ENCODE data around the gene GRIFIN.

Gene GRIFIN

DNA sequence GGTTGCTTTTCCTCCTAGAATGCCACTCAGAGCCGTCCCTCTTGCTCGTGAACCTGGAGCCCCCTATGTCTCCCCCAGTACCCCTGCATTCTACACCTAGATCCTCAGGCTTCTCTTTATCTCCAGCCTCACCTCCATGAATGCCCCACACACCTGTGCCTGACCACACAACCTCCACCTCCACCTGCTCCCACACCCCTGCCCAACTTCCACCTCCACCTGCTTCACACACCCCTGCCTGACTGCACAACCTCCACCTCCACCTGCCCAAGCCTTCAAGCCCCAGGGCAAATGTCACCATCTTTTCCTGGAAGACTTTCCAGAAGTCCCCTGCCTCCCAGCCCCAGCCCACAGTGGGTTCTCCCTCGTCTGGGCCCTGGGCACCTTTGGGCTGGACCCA lies 36.5 kb upstream of the GRIFIN start:
- DNase-seq (ENCODE audit: low read depth, low spot score), result no peak

DNA sequence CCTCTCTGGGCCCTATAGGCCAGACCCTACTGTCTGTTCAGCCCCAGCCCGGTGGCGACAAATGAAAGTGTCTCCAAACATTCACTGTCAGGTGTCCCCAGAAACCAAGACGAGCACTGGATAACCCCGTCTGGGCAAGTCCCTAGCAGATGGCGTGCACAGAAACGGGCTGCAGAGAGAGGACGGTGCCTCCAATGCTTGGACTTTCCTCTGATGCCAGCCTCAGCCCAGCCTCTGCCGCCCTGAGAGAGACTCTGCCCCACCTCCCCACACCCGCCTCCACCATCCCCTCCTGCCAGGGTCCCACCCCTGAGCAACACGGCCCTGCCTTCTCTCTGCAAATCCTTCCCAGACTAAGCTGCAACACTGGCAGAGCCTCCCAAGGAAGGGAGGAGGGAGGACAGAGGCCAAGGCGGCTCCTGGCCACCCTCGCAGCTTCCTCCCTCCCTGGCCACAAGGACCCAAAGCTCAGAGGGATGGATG lies 36.0 kb upstream of the GRIFIN start:
- no peak for DNase-seq (ENCODE audit: low read depth, low spot score)

DNA sequence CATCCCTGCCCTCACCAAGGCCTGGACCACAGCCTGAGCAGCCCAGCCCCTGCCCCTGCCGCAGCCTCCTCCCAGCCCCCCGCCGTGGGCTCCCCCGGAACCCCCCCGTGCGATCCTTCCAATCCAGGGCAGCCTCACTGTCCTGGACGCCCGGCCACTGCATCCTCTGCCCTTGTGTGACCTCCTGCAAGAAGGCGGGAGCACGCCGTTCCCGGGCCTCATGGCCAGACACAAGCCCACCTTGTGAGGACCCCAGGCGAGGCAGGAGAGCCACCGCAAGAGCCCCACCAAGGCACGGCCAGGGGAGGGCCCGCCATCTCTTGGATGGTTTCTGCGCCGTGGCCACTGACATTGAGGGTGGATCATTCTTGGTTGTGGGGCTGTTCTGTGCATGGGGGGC lies 35.6 kb upstream of the GRIFIN start:
- no peak for DNase-seq (ENCODE audit: low read depth, low spot score)

DNA sequence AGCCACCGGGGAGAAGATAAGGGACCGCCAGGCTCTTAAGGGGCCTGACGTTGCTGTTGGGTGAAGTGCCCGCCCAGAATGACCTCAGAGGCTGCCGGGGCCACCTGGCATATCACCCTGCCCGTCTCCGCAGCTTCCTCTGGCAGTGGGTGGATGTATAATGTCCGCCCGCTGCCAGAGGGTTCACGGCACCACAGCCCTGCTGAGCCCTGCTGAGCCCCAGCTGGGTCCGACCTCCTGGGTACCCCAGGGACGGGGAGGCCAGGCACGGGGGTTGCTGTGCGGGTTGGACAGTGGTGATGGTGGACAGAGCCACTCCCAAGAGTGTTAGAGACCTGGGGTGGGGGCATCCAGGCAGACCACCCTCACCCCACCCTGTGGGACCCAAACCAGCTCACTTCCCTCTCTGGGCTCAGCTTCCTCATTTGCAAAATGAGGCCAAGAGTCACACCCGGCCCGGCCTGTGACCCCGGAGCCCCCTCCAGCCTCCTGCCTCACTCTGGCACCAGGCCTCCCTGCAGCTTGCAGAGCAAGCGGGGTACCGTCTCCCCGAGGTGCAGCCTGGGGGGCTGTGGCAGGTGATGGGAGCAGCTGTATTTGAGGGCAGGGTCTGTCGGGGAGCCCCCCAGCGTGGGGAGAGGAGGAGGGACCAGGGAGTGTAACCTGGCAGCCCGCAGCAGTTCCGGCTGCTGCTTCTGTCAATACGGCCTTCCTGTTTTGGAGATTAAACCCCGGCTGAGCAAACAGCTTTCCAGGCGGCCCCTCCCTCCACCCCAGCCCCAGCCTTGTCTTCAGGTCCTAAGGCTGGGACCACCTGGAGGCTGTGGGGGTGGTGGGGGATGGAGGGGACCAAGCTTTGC lies 34.9 kb upstream of the GRIFIN start:
- no peak for DNase-seq (ENCODE audit: low read depth, low spot score)

- no peak for DNase-seq (ENCODE audit: low read depth, low spot score)
Measured at GRCh38 chr7:2510130-2510776, 34.1 kb upstream of the GRIFIN start.

DNA sequence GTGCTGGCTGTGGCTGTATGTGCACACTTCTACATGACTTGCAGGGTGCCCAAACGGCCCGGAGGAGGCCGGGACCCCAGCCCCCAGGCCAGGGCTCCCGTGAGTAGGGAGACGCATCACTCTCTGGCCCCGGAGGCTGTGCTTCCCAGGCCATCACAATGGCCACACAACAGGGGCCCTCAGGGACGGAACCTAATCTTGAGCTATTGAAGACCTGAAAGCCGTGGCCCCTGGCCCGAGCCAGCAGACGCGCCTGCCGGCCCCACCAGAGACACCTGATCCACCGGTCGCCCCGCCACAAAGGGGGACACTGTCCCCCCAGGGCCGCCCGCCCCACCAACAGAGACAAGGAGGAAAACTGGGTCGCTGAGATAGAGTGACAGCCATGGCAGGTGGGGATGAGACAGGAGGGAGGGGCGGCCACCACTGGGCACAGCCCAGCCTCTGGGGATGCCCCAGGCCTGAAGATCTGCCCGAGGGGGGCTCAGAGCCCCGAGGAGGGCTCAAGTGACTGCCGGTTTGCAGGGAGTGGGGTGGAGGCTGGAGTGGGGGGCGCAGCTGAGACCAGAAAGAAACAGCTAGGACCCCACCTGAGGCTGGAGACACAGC lies 33.2 kb upstream of the GRIFIN start:
- DNase-seq (ENCODE audit: low read depth, low spot score), result no peak

DNA sequence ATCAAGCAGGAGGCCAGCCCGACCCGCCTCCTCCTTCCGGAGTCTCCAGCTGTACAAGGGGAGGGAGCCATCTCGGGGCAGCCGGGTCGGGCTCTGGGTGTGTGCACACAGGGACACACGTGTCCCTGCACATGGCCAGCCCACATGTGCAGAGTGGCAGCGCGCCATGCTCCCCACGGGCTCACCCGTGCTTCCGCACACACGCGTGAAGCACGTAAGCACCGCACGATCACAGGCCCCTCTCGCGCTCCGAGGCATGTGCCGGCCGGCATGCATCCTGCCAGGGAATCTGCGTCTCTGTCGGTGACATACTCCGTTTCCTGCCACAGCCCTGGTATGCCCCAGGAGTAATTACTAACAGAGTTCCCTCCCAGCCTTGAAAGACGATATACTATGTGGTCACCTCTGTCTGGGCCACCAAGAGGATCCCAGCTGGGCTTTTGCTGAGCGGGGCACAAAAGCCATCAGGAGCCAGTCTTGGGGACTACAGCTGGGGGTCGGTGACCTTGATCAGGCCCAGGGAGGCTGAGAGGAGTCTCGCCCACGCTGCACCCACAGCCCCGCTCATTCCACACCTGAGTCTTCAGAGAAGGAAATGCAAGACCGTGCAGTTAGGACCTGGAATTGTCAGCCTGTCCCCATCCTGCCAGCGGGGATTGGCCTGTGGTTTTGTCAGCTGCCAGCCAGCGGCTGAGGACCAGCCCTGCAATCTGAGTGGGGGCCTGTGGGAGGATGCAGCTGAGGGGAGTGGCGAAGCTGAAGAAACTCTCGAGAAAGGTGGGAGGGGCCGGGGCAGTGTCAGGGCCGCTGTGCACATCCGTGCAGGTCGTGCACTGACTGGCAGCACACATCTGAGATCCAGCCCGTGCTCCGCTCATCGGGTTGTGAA lies 32.4 kb upstream of the GRIFIN start:
- DNase-seq (ENCODE audit: low read depth, low spot score), result peak; percentile 47

DNA sequence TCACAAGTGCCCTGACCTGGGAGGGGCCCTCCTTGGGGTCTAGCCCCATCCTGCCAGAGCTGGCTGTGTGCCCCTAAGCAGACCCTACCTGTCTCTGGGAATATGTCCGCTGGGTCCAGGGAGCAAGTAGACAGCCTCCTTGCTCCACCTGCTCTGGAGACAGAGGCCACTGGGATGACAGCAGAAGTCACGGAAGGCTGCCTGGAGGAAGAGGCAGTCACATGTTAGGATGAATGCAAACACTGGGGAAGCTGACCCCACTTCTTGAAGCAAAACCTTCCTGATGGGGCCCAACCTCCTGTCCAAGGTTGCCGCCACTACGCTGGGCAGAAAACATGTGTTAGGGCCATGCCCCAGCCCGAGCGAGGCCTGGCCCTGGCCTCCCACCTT lies 31.7 kb upstream of the GRIFIN start:
- DNase-seq (ENCODE audit: low read depth, low spot score), result no peak

DNA sequence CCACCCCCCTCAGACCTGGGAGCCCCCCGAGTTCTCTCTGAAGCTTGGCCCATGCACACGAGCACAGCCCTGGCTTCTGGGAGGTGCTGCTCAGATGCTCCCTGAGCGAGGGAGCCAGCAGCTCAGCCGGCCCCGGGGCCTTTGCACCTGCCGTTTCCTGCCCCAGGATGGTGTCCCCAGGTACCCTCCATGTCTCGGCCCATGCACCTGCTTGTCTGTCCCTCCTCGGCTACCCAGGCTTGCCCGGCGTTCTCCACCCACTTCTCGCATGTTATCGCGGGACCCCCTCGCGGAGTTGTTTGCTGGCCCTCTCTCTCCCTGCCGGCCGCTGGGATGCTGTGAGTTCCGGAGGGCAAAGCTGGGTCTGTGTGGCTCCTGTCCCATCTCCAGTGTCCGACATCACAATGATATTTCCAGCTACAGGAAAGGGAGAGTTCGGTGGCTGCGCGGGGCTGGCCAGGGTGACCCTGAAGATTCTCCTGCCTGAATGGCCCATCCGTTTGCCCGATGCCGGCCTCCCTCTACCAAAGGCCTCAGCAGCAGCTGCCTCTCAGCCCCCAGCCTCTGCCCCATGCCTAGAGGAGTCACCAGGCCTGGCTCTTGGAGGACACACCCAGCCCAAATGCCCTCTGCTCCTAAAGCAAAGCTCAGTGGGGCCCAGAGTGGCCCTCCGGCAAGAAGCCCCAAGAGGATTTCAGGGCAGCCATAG lies 31.2 kb upstream of the GRIFIN start:
- DNase-seq (ENCODE audit: low read depth, low spot score), result no peak

DNA sequence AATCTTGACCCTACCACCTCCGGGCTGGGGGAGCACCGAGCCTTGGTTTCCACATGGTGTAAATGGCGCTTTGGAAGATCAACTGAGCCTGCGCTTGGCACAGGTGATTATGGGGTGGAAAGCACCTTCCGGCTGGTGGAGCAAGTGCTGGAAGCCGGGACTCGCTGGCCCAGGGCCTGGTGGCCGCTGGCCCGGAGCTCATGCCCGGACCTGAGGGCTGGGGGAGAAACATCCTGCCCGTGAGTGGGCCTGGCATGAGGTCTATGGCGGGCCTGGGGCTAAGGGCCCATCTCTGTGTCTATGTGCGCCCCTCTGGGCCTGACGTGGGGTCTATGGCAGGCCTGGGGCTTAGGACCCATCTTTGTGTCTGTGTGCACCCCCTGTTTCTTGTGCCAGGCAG lies 29.2 kb upstream of the GRIFIN start:
- no peak for DNase-seq (ENCODE audit: low read depth, low spot score)

DNA sequence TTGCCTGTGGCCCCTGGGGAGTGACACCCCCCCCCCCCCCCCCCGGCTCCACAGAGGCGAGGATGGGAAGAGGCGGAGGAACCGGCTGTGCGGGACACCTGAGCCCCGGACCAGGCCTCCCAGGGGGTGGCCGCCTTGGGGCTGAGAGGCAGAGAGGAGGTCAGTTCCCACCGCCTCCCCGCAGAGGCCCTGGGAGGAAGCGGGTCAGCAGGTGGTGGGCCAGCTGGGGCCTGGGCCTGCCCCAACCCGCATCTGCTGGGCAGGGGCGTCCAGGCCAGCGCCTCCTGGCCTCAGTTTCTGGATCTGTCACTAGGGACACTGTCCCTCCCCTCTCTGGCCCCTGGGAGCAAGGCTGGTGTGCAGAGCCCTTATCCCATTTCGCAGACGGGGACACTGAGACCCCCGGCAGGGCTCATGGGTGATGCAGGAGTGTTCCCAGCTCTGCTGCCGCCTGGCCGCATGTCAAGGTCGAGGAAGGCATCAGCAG lies 28.7 kb upstream of the GRIFIN start:
- DNase-seq (ENCODE audit: low read depth, low spot score), result no peak

DNA sequence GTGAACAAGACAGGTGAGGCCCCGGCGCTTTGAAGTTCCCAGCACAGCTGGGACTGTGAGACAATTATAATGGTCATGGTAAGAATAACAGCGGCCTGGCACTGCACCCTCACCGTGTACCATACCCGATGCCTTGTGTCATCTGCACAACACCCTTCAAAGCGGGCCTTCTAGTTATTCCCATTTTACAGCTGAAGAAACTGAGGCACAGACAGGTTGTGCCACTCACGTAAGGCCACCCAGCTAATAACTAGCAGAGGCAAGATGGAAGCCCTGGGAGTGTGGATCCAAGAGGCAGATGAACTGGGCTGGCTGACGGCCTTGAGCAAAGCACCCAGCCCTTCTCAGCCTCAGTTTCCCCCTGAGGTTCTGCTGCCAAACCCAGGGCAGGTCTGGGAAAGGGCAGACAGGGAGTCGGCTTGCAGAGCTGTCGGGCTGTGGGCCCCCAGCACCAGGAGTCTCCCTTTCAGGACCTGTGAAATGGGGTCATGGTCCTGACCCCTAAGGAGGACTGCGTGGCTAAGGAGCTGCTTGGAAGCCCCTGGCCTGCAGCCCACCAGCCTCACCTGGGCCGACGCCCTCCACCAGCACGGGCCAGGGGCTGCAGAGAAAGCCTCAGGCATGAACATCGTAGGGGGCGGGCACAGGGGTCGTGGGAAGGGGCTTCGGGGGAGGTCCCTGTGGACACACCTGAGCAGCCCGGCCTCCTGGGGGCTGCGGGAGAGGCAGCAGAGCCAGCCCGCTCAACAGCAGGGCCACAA lies 28.1 kb upstream of the GRIFIN start:
- DNase-seq (ENCODE audit: low read depth, low spot score), result no peak

- DNase-seq (ENCODE audit: low read depth, low spot score), result no peak
Measured at GRCh38 chr7:2503056-2503941, 27.1 kb upstream of the GRIFIN start.

- no peak for DNase-seq (ENCODE audit: low read depth, low spot score)
Measured at GRCh38 chr7:2502647-2502966, 26.4 kb upstream of the GRIFIN start.

- DNase-seq (ENCODE audit: low read depth, low spot score), result no peak
Measured at GRCh38 chr7:2501947-2502646, 25.9 kb upstream of the GRIFIN start.

DNA sequence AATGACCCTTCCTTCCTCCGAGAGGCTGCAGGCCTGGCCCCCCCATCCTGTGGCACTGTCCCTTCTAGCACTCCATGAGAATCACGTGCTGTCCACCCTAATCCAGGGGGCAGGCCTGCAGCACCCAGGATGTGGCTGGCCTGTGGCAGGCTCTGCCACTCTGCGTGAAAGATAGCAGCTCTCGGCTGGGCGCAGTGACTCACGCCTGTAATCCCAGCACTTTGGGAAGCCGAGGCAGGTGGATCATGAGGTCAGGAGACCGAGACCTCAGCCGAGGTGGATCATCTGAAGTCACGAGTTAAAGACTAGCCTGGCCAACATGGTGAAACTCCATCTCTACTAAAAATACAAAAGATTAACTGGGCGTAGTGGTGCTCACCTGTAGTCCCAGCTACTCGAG lies 24.5 kb upstream of the GRIFIN start:
- DNase-seq (ENCODE audit: low read depth, low spot score), result no peak

DNA sequence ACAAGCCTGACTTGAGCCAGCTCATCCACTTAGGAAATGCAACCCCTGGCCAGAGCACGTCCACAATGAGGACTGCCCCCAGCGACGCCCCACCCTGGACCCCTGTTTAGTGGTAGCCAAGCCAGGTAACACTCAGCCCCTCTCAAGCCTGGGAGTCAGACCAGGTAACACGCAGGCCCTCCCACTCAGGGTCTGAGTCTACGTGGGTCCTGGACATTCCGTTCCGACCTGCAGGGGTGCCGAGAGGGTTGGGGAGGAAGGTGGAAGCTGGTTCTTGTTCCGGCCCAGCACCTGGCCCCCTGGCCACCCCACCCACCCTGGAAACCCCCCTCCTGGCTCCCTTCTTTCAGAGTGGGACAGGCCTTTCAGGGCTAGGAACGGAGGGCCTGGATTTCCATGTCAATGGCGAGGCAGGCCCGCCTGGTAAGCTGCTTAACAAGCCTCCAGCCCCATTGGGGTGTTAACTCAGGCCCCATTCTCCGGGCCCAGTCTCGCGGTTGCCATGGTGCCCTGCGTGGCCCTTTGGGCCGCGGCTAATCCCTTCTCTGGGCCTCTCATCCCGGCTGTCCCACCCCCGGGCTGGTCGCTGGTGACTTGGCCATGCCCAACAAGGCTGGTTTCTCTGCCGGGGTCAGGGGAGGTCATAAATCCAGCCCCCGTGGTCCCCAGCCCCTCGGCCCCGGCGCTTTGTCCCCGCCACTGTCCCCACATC lies 23.7 kb upstream of the GRIFIN start:
- DNase-seq (ENCODE audit: low read depth, low spot score), result no peak

DNA sequence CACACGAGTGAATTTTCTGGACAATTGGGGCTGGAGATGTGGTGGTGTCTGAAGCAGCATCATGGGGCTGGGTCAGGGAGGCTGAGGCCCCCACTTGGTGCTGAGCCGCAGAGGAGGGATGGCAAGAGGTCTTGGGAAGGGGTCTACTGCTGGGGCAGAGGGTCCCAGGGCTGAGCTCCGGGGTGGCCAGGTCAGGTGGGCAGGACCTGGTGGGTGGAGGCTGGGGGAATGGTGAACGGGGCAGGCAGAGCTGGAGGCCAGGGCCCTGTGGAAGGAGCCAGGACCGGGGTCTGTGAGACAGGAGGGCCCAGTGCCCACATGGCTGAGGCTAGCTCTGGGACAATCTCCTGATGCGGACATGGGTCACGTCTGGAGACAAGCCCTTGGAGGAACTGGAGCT lies 23.0 kb upstream of the GRIFIN start:
- DNase-seq (ENCODE audit: low read depth, low spot score), result no peak

All from astrocyte of the hippocampus (primary cell).